CD4-positive, alpha-beta T cell (primary cell): ENCODE results near the gene DLX3. TPM values are rescaled to one million over a fixed set of nuclear protein-coding genes. Genes with fewer than 3 reads are reported as not detected.
"Not testable (repeated sequence)": the region's sequence is repeated elsewhere in the genome, so short reads cannot be mapped to it uniquely, and the experiment has no call there.

Experiments
- ATAC-seq: fragments of 200-7000 bp; cut with Tn5 transposase; one replicate; pipeline ENCODE4 v1.10.0; 2022; ENCODE audit warnings: mild to moderate bottlenecking; ENCODE audit not compliant: poor library complexity
- CTCF ChIA-PET: fragments of 350-600 bp; sonication (Branson Sonifier 250); formaldehyde crosslinking; loops from one replicate; lab custom pipeline; 2021; ENCODE audit warnings: antibody characterized with exemption, inconsistent platforms; lab: Charles Lee
- POLR2A ChIA-PET: fragments of 350-600 bp; sonication (Branson Sonifier 250); formaldehyde crosslinking; loops from one replicate; lab custom pipeline; 2021; ENCODE audit warnings: antibody characterized with exemption, inconsistent platforms; lab: Charles Lee
- DNase-seq, 14 experiments: peaks; one replicate each; pipeline ENCODE4 v3.0.0-alpha.2; 2013 to 2020; ENCODE audit warnings: mixed read lengths in 2 of 14
- H3K27ac ChIP-seq, 2 donors: one replicate each; pipeline versions ENCODE4 v1.5.1 to v1.7.0; 2013; ENCODE audit warnings: low read length in 2 of 2, low read depth in 1 of 2, mild to moderate bottlenecking in 1 of 2
- H3K27me3 ChIP-seq, 2 experiments: 1 replicate in 1 of 2; 2 replicates in 1 of 2; pipeline versions ENCODE4 v1.6.1 to v1.7.0; 2013; ENCODE audit warnings: low read length in 2 of 2, control low read depth in 1 of 2, mild to moderate bottlenecking in 1 of 2, moderate library complexity in 1 of 2; ENCODE audit not compliant: insufficient read depth in 2 of 2, control insufficient read depth in 1 of 2
- H3K36me3 ChIP-seq: one replicate; pipeline ENCODE4 v1.6.1; 2013; ENCODE audit warnings: low read length, control low read depth; ENCODE audit not compliant: insufficient read depth
- H3K4me1 ChIP-seq: one replicate; pipeline ENCODE4 v1.6.1; 2013; ENCODE audit warnings: low read length, control low read depth; ENCODE audit not compliant: insufficient read depth
- H3K4me3 ChIP-seq: one replicate; pipeline ENCODE4 v1.5.1; 2013; ENCODE audit warnings: mild to moderate bottlenecking, low read length, moderate library complexity
- H3K9me3 ChIP-seq, 2 experiments: 1 replicate in 1 of 2; 2 replicates in 1 of 2; pipeline versions ENCODE4 v1.6.1 to v1.7.0; 2013; ENCODE audit warnings: low read length in 2 of 2, mild to moderate bottlenecking in 2 of 2, control low read depth in 1 of 2, moderate library complexity in 1 of 2; ENCODE audit not compliant: control insufficient read depth in 1 of 2, insufficient read depth in 1 of 2
- H3K27ac Mint-ChIP-seq: one replicate; pipeline ENCODE4 v1.8.0; 2020; ENCODE audit warnings: mixed read lengths
- H3K27me3 Mint-ChIP-seq: one replicate; pipeline ENCODE4 v1.8.0; 2021; ENCODE audit warnings: mixed read lengths
- H3K36me3 Mint-ChIP-seq: one replicate; pipeline ENCODE4 v1.8.0; 2021; ENCODE audit warnings: low read depth, mixed read lengths
- H3K4me1 Mint-ChIP-seq: one replicate; pipeline ENCODE4 v1.8.0; 2021; ENCODE audit warnings: low read depth, mixed read lengths
- H3K4me3 Mint-ChIP-seq: one replicate; pipeline ENCODE4 v1.8.0; 2020; ENCODE audit warnings: mild to moderate bottlenecking, mixed read lengths
- H3K9me3 Mint-ChIP-seq: one replicate; pipeline ENCODE4 v1.8.0; 2020; ENCODE audit warnings: mixed read lengths
- intact Hi-C, 2 experiments: fragments of 100-400 bp; cut with DNase I in 1 of 2; cut with micrococcal nuclease in 1 of 2; formaldehyde crosslinking; loops; one replicate each; pipeline versions ENCODE4 v1.15.1 to v1.9.0; 2023 to 2025; cut with DNase I, micrococcal nuclease
- total RNA-seq, 174 experiments: library from RNA in 2 of 174; stranded (reverse) in 2 of 174; gene quantifications; one replicate each; pipeline ENCODE4 v1.2.3 and lab custom pipeline; 2021 to 2026
- TF ChIP-seq, protein P1 (sequence below): fragments of 200-600 bp; IDR thresholded peaks from one replicate; pipeline ENCODE4 v1.8.0; 2022; ENCODE audit warnings: antibody characterized with exemption, mild to moderate bottlenecking

DLX3 gene
- total RNA-seq, 2 experiments from 2014 or later, result not detected

- no peaks in the 10 kb centered on the region for H3K36me3 Mint-ChIP-seq
- no peak overlapping the region for H3K27ac Mint-ChIP-seq
- CTCF ChIA-PET, result no interaction called here
- Histone ChIP-seq H3K4me1 (no peaks in the 10 kb centered on the region), H3K27ac (no peak overlapping the region), H3K4me3 (no peak overlapping the region), H3K27me3 (peaks cover 3 to 10% of the 10 kb centered on the region in 2 experiments), H3K36me3 (no peaks in the 10 kb centered on the region), H3K9me3 (no peaks in the 10 kb centered on the region)
- peaks cover 23% of the 10 kb centered on the region for H3K27me3 Mint-ChIP-seq
- no peaks in the 10 kb centered on the region for H3K4me1 Mint-ChIP-seq
- DNase-seq, result no peak
- intact Hi-C loops, result no loop called here
- no peaks in the 10 kb centered on the region for H3K9me3 Mint-ChIP-seq
- ATAC-seq, result no peak
- TF ChIP-seq, protein P1, sequence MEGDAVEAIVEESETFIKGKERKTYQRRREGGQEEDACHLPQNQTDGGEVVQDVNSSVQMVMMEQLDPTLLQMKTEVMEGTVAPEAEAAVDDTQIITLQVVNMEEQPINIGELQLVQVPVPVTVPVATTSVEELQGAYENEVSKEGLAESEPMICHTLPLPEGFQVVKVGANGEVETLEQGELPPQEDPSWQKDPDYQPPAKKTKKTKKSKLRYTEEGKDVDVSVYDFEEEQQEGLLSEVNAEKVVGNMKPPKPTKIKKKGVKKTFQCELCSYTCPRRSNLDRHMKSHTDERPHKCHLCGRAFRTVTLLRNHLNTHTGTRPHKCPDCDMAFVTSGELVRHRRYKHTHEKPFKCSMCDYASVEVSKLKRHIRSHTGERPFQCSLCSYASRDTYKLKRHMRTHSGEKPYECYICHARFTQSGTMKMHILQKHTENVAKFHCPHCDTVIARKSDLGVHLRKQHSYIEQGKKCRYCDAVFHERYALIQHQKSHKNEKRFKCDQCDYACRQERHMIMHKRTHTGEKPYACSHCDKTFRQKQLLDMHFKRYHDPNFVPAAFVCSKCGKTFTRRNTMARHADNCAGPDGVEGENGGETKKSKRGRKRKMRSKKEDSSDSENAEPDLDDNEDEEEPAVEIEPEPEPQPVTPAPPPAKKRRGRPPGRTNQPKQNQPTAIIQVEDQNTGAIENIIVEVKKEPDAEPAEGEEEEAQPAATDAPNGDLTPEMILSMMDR, result no peak
- POLR2A ChIA-PET, result no interaction called here
- H3K4me3 Mint-ChIP-seq, result no peak overlapping the region
Measured at GRCh38 chr17:50042211-50042610, 47.2 kb upstream of the DLX3 start.

DNA sequence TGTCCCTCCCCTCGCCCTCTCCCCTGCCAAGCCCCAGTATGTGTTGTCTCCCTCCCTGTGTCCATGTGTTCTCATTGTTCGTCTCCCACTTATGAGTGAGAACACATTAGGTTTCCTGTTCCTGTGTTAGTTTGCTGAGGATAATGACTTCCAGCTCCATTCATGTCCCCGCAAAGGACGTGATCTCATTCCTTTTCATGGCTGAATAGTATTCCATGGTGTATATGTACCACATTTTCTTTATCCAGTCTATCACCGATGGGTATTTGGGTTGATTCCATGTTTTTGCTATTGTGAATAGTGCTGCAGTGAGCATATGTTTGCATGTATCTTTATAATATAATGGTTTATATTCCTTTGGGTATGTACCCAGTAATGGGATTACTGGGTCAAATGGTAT lies 45.5 kb upstream of the DLX3 start:
- ATAC-seq, DNase-seq, H3K9me3 ChIP-seq, H3K4me1 ChIP-seq, H3K4me3 Mint-ChIP-seq, H3K36me3 Mint-ChIP-seq, CTCF ChIA-PET, H3K4me3 ChIP-seq, H3K4me1 Mint-ChIP-seq, intact Hi-C loops, H3K36me3 ChIP-seq, H3K9me3 Mint-ChIP-seq, H3K27ac Mint-ChIP-seq, H3K27ac ChIP-seq, H3K27me3 ChIP-seq: not testable (repeated sequence)
- POLR2A ChIA-PET, result interaction anchor here (0.7 kb wide), 1 partner anchor 570 kb away, joined by 4 read pairs; no protein-coding TSS in a partner anchor
- H3K27me3 Mint-ChIP-seq, result peaks cover 13% of the 10 kb centered on the region

- Histone ChIP-seq H3K4me1 (no peaks in the 10 kb centered on the region), H3K9me3 (no peaks in the 10 kb centered on the region), H3K4me3 (no peak overlapping the region), H3K27ac (no peak overlapping the region), H3K27me3 (peaks cover 0 to 4% of the 10 kb centered on the region in 2 experiments), H3K36me3 (no peaks in the 10 kb centered on the region)
- Mint-ChIP-seq H3K4me3 (no peak overlapping the region), H3K27ac (no peak overlapping the region), H3K9me3 (no peaks in the 10 kb centered on the region), H3K27me3 (peaks cover 8% of the 10 kb centered on the region), H3K36me3 (no peaks in the 10 kb centered on the region), H3K4me1 (no peaks in the 10 kb centered on the region)
- CTCF ChIA-PET, result no interaction called here
- intact Hi-C loops, result no loop called here
- POLR2A ChIA-PET, result no interaction called here
- no peak for DNase-seq
- ATAC-seq, result no peak
- TF ChIP-seq, protein P1, result no peak
Measured at GRCh38 chr17:50039058-50039457, 44.0 kb upstream of the DLX3 start.

DNA sequence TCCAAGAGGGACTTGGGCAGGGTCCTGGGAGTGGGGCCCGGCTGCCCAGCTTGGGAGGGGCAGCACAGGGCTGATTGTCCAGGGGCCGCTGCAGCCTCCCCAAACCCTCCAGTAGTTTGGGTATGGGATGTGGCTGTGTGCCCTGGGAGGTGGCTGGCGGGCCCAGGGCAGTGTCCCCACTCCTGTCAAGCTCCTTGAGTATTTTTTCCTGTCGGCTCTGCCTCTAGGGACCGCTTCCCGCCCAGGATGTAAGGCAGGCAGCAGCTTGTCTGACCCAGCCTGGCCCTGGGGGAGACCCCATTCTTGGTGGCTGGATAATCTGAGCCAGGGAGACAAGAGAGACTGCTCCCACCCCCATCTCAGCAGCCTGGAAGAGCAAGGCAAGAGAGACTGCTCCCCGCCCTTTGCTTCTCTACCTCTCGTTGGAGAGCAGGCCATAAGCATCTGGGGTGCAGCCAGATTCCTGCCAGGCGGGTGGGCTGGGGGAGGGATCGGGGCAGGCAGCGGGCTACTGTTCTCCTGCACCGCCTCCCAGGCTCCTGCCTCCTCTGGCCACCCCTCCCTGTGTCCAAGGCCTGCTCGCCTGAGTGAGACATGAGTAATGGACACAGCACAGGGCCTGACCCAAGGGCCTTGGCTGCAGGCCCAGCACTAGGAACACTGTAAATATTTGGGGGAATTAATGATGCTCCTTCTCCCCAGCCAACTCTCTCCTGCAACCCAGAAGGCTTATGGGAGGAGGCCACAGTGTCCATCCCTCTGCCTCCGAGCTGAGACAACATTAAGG lies 42.5 kb upstream of the DLX3 start:
- CTCF ChIA-PET, result no interaction called here
- DNase-seq (no peak), ATAC-seq (no peak)
- Histone ChIP-seq H3K27me3 (no peaks in the 10 kb centered on the region), H3K27ac (no peak overlapping the region), H3K9me3 (no peaks in the 10 kb centered on the region), H3K4me1 (no peaks in the 10 kb centered on the region), H3K36me3 (no peaks in the 10 kb centered on the region), H3K4me3 (no peak overlapping the region)
- H3K27ac Mint-ChIP-seq, result no peak overlapping the region
- peaks cover 6% of the 10 kb centered on the region for H3K27me3 Mint-ChIP-seq
- no peaks in the 10 kb centered on the region for H3K36me3 Mint-ChIP-seq
- POLR2A ChIA-PET, result no interaction called here
- H3K9me3 Mint-ChIP-seq, result no peaks in the 10 kb centered on the region
- TF ChIP-seq, protein P1, result no peak
- intact Hi-C loops, result no loop called here
- no peak overlapping the region for H3K4me3 Mint-ChIP-seq
- H3K4me1 Mint-ChIP-seq, result no peaks in the 10 kb centered on the region
